ENCODE measurements around the gene LRRC70.

LRRC70 gene

DNA sequence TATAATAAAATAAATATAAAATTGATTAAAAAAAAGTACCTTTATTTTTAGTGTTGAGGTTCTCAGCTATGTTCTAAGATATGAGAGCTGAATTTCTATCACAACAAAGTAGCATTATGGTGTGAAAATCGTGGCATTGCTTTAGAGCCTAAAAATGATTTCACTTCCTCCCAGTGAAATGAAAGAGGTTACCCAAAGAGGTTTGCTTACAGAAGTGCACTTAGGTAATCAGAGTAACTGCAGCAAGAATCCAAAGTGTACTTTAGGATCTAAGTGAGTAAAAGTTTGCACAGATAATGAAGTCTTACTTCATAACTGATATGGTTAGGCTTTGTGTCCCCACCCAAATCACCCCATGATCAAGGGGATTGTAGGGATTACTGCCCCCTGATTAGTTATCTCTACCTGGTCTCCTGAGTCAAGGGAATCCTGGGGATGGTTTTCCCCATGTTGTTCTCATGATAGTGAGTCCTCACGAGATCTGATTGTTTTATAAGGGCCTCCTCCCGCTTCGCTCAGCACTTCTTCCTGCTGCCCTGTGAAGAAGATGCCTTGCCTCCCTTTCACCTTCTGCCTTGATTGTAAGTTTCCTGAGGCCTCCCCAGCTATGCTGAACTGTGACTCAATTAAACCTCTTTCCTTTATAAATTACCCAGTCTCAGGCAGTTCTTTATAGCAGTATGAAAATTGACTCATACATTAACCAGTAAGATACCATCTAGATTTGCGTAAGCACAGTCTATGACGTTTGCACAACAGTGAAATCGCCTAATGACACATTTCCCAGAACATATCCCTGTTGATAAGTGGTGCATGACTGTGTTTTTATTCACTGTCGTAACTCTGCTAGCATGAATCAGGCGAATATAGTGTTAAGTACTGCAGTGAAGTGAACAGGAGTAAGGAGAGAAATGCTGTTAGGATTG lies 40.3 kb upstream of the LRRC70 start:
- no peaks in the 10 kb centered on the region for H3K9me3 ChIP-seq
- TF ChIP-seq, protein P1, sequence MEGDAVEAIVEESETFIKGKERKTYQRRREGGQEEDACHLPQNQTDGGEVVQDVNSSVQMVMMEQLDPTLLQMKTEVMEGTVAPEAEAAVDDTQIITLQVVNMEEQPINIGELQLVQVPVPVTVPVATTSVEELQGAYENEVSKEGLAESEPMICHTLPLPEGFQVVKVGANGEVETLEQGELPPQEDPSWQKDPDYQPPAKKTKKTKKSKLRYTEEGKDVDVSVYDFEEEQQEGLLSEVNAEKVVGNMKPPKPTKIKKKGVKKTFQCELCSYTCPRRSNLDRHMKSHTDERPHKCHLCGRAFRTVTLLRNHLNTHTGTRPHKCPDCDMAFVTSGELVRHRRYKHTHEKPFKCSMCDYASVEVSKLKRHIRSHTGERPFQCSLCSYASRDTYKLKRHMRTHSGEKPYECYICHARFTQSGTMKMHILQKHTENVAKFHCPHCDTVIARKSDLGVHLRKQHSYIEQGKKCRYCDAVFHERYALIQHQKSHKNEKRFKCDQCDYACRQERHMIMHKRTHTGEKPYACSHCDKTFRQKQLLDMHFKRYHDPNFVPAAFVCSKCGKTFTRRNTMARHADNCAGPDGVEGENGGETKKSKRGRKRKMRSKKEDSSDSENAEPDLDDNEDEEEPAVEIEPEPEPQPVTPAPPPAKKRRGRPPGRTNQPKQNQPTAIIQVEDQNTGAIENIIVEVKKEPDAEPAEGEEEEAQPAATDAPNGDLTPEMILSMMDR (IDR thresholded peaks at IDR 0.05) = no peak
- no peaks in the 10 kb centered on the region for H3K27me3 ChIP-seq
- no peak overlapping the region for H3K4me3 ChIP-seq (ENCODE audit: low read depth in 1 of 2, low read length in 1 of 2)
- H3K27ac ChIP-seq = peak overlapping the region; percentile 53
- no peaks in the 10 kb centered on the region for H3K36me3 ChIP-seq
- H3K4me1 ChIP-seq (ENCODE audit: control insufficient read depth in 1 of 2, insufficient read depth in 1 of 2, low read depth in 1 of 2, low read length in 1 of 2) = peaks cover 13 to 14% of the 10 kb centered on the region in 2 experiments

DNA sequence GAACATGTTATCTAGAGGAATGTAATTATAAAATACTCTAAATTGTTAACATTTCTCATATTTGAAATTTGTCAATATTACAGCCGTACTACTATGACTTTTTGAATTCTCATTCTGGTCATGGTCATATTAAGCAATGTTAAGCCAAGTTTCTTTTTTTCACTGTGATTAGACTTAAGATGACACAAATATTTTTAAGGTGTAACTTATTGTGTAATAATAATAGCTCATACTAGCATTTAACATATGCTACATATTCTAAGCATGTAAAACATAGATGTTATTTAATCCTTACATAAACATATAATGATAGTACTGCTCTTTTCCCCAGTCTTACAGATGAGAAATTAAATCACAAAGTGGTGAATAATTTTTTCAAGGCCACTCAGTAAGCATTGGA lies 35.9 kb upstream of the LRRC70 start:
- H3K27me3 ChIP-seq = no peaks in the 10 kb centered on the region
- H3K4me3 ChIP-seq (ENCODE audit: low read depth in 1 of 2, low read length in 1 of 2) = no peak overlapping the region
- no peaks in the 10 kb centered on the region for H3K36me3 ChIP-seq
- H3K9me3 ChIP-seq = no peaks in the 10 kb centered on the region
- H3K4me1 ChIP-seq (ENCODE audit: control insufficient read depth in 1 of 2, insufficient read depth in 1 of 2, low read depth in 1 of 2, low read length in 1 of 2) = peaks cover 11 to 12% of the 10 kb centered on the region in 2 experiments
- no peak overlapping the region for H3K27ac ChIP-seq
- TF ChIP-seq, protein P1 (IDR thresholded peaks at IDR 0.05) = no peak

- Histone ChIP-seq H3K9me3 (no peaks in the 10 kb centered on the region), H3K27ac (peak overlapping the region; percentile 56), H3K36me3 (no peaks in the 10 kb centered on the region), H3K4me3 (ENCODE audit: low read depth in 1 of 2, low read length in 1 of 2) (no peak overlapping the region), H3K27me3 (no peaks in the 10 kb centered on the region), H3K4me1 (ENCODE audit: control insufficient read depth in 1 of 2, insufficient read depth in 1 of 2, low read depth in 1 of 2, low read length in 1 of 2) (peaks cover 0 to 6% of the 10 kb centered on the region in 2 experiments)
- TF ChIP-seq, protein P1 (IDR thresholded peaks at IDR 0.05) = no peak
Observed at GRCh38 chr5:62547945-62548630, 30.5 kb upstream of the LRRC70 start.

DNA sequence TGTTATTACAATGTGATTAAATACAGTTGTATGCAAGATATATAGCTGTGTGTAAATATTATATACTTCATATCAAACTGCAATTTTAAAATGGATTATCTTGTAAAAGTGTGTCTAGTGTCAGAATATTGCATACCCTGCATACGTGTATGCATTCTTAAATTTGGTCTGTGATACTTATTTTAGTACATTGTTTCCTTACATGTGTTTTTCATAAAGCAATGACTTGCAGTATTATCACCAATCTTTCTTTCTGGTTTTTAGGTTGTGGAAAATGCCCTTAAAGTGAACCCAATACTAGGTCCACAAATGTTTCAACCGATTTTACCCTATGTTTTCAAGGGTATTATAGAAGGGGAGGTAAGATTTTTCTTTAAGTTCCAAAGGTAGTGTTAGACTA lies 28.5 kb upstream of the LRRC70 start:
- TF ChIP-seq, protein P1 (IDR thresholded peaks at IDR 0.05) = no peak
- Histone ChIP-seq H3K4me3 (ENCODE audit: low read depth in 1 of 2, low read length in 1 of 2) (no peak overlapping the region), H3K9me3 (no peaks in the 10 kb centered on the region)

GRCh38 chr5:62555930-62556329 lies 22.7 kb upstream of the LRRC70 start:
- Histone ChIP-seq H3K9me3 (no peaks in the 10 kb centered on the region), H3K36me3 (no peaks in the 10 kb centered on the region), H3K27me3 (no peaks in the 10 kb centered on the region), H3K27ac (no peak overlapping the region), H3K4me3 (ENCODE audit: low read depth in 1 of 2, low read length in 1 of 2) (no peak overlapping the region), H3K4me1 (ENCODE audit: control insufficient read depth in 1 of 2, insufficient read depth in 1 of 2, low read depth in 1 of 2, low read length in 1 of 2) (no peaks in the 10 kb centered on the region)
- TF ChIP-seq, protein P1 (IDR thresholded peaks at IDR 0.05) = no peak

More for the DNA sequence above, 28.5 kb upstream of the LRRC70 start:
- Histone ChIP-seq H3K27me3 (no peaks in the 10 kb centered on the region), H3K36me3 (no peaks in the 10 kb centered on the region), H3K27ac (no peak overlapping the region), H3K4me1 (ENCODE audit: control insufficient read depth in 1 of 2, insufficient read depth in 1 of 2, low read depth in 1 of 2, low read length in 1 of 2) (peaks cover 0 to 6% of the 10 kb centered on the region in 2 experiments)

Measured in neutrophil (primary cell).